M059J (cell line): ENCODE data around the gene PSMD11. TPM values are rescaled to one million over a fixed set of nuclear protein-coding genes. Genes with fewer than 3 reads are reported as not detected.

Source experiments
- total RNA-seq: library from RNA; depleted of rRNA; stranded (reverse); fragments of >200 nt; shearing (Covaris generic); gene quantifications from 2 replicates; pipeline ENCODE4 v1.2.3, GENCODE V29; 2014; rRNA removed

The PSMD11 gene
- total RNA-seq, 1 experiment from 2014 or later: 102 TPM

Other genes with a start within 250 kb of the PSMD11 start
- gene RHBDL3, start 178.7 kb upstream of the PSMD11 start, total RNA-seq: 0.02 and 0.30 TPM in 2 replicates
- 17.2 and 21.6 TPM in 2 replicates for gene C17orf75, start 102.3 kb upstream of the PSMD11 start, total RNA-seq
- 163 and 195 TPM in 2 replicates for gene ZNF207, start 94.4 kb upstream of the PSMD11 start, total RNA-seq
- 2.8 and 3.7 TPM in 2 replicates for gene CDK5R1, start 42.5 kb downstream of the PSMD11 start, total RNA-seq